Ovary (tissue), 3 donors: ENCODE results near the gene FUT6.

Source experiments
- POLR2A ChIP-seq: fragments of 450-650 bp; IDR thresholded peaks from one replicate; pipeline ENCODE4 v1.6.1; 2017; ENCODE audit warnings: antibody characterized with exemption, mild to moderate bottlenecking, moderate library complexity
- TF ChIP-seq, protein P1 (sequence below), 3 donors: fragments of 450-650 bp in 2 of 3; fragments of 200-600 bp in 1 of 3; IDR thresholded peaks; one replicate each; pipeline versions ENCODE4 v1.5.1 to v1.8.0; 2016 to 2022; ENCODE audit warnings: antibody characterized with exemption in 3 of 3, mild to moderate bottlenecking in 1 of 3
- donor health status: DM: no; HTN: no; CAD: no.

DNA sequence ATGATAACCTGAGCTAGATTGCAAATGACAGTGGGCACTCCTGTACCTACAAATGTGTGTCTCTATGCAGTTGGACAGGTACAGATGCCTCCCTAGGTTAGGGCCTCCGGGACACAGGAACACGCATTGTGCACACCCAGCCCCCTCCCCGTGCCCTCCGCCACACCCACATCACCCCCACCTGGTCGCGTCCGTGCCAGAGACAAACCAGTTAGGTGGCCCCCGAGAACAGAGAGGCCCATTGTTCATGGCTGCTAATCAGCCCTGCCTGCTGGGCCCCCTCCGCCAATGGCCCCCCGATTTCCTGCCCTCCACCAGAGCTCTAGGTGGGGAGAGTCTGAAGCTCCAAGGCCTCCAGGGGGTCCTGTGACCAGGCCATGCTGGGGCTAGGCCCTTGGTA is 20.9 kb downstream of the FUT6 start:
- TF ChIP-seq POLR2A: no peak
- TF ChIP-seq, protein P1, sequence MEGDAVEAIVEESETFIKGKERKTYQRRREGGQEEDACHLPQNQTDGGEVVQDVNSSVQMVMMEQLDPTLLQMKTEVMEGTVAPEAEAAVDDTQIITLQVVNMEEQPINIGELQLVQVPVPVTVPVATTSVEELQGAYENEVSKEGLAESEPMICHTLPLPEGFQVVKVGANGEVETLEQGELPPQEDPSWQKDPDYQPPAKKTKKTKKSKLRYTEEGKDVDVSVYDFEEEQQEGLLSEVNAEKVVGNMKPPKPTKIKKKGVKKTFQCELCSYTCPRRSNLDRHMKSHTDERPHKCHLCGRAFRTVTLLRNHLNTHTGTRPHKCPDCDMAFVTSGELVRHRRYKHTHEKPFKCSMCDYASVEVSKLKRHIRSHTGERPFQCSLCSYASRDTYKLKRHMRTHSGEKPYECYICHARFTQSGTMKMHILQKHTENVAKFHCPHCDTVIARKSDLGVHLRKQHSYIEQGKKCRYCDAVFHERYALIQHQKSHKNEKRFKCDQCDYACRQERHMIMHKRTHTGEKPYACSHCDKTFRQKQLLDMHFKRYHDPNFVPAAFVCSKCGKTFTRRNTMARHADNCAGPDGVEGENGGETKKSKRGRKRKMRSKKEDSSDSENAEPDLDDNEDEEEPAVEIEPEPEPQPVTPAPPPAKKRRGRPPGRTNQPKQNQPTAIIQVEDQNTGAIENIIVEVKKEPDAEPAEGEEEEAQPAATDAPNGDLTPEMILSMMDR (IDR thresholded peaks at IDR 0.05): no peak
